ENCODE results near the gene SENP2.
A peak's percentile ranks its signal among the peaks of the same experiment; 100 is the strongest.
"Not testable (repeated sequence)": the region's sequence is repeated elsewhere in the genome, so short reads cannot be mapped to it uniquely, and the experiment has no call there.

Gene SENP2

DNA sequence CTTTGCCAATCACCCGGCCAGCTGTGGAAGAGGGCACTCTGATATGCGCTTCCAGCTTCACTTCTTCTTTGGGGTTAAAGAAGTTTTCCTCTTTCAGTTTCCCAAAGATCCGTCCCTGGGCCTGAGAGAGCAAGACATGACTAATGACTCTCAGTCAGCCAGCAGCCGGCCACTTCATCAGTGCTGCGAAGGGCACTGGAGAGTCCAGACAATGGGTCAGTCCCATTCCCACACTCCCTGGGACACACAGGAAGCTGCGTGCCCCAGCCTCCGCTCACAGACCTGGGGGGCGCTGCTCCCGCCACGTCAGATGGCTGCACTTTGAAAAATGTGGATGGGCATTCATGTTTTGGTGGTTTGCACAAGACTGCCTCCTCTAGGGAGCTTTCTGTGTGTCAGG is 63.3 kb downstream of the SENP2 start:
- no peak for DNase-seq

DNA sequence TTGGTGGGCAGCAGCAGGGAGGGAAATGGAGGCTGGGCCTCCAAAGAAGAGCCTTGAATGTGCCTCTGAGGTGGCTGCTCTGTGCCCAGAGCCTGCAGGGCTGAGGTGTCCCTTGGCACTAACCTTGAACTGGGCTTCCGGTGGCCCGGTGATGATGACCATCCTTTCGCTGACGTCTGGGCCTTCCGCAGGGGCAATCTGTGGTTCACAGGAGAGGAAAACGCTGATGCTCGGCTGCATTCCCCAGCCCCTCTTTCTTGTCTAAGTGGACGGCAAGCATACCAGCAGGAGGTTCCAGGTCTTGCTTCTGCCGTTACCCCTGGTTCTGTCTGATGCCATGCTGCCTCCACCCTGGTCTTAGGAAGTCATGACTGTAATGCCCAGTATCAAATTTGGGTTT is 65.9 kb downstream of the SENP2 start:
- no peak for DNase-seq

DNA sequence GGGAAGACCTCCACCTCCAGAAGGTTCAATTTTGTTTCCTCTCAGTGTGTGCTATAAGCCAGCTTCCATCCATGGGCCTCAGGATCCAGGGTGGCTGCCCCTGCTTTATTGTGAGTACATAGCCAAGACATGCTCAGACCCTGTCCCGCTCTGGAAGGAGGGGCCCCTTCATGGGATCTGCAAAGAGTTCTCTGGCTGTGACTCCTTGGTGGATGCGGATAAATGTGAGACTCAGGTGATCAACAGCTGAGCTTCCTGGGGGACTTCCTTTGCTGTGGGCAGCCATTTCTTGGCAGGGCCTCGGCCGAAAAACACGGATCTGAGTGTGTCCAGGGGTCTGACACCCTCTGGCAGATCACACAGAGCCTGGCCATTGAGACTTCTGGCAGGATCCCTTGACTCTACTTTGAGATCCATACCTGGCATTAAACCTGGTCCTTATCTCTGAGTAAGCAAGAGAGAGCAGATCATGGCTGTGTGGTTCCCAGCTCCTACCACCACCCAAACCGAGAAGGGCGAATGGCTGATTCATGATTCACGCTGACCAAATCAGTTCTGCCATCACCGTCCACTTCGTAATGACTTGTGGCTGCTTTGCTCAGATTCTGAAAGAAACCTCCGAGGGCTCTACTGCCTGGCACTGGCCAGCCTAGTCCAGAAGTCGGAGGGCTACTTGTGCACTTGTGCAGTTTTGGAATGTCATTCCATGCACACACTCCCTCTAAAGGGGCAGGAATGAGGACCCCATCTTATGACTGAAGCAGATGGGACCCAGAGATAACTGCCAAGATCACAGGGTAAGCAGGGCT is 68.1 kb downstream of the SENP2 start:
- DNase-seq = no peak

DNA sequence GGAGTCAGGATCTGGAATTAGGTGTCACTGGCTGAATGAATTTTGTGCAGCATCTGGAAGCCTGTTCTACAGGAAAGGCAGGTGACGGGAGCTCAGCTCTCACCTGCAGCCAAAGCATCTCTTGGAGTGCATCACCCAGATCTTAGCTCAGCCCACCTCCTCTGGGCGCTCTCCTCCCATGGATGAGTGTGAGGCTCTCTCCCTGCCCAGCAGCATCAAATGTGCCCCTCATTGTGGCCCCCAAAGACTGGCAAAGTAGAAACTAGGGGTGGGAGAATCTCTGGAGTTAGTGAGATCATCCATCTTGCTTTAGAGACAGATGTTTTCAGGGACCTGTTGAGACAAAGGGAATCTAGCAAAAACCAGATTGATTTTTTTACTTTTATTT is 68.7 kb downstream of the SENP2 start:
- no peak for DNase-seq

DNA sequence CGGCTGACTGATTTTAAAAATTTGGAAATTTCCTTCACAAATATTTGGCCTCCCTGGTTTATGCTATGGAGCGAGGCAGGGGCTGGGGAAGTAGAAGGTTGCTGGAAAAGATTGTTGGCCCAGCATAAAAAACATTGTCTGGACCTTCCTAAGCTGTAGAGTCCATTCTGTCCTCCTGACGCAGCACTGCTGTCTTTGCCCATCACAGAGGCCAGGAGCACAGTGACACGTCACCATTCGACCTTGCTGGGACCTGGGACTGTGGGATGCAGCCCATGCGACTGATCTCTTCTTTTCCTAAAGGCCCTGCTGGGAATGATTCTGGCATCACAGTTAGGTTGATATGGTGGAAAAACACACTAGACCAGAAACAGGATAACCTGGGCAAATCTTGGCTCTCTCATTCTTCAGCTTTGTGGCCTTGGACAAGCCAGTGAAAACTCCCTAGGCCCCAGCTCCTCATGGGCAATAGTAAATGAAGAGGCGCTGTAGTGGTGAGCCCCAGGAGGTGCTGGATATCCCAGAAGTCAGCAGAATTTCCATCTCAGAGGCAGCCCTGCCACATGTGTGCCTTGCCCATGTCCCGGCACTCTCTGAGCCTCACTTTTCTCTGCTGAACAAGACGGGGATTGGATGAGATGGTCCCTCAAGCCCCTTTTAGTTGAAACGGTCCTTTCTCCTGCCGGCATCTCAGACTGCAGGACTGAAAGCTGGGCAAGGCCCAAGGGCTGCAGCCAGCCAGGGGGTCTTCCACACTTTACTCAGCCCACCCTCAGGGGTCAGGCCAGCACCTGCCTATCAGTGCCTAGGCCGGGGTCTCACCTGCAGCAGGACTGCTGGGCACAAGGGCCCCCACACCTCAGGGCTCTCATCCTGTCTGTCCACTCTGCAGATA is 69.6 kb downstream of the SENP2 start:
- DNase-seq = no peak

DNA sequence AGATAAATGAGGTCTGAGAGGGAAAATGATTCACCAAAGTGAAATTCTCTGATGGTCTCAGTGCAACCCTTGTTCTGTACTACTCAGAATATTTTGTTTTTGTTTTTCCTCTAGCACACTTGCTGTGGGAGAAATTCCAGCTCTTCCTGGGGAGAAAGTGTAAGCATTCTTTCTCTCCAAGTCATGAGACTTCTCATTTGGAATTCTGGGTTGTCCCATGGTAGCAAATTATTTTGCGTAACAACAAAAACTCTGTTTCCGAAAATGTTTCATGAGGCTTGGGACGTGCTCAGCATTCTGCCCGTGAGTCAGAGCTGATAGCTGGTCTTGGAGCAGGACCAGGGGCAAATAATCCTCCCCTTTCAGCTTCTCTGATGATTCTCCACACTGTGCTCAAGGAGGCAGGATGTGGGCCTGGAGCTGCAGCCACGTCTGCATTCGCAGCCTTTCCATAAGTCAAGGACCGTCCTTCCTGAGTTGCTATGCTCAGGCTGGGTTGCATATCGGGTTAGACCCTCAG is 70.3 kb downstream of the SENP2 start:
- DNase-seq = no peak

DNA sequence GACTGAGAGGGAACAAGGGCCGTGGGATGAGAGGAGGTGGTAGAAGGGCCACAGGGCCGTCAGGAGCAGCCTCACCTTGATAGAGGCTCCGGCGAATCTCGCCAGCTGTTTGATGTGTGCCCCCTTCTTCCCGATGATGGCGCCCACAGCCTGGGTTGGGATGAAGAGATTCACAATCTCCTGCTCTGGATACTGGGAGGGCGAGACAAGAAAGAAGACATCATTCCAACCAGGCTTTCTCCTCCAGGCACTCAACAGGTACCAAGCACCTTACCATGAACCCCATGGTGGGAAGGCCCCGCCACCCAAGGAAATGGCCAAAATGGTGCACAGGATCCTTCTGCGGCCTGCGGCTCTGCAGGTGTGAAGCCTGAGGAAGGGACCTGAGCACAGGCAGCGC is 71.1 kb downstream of the SENP2 start:
- DNase-seq = no peak

DNA sequence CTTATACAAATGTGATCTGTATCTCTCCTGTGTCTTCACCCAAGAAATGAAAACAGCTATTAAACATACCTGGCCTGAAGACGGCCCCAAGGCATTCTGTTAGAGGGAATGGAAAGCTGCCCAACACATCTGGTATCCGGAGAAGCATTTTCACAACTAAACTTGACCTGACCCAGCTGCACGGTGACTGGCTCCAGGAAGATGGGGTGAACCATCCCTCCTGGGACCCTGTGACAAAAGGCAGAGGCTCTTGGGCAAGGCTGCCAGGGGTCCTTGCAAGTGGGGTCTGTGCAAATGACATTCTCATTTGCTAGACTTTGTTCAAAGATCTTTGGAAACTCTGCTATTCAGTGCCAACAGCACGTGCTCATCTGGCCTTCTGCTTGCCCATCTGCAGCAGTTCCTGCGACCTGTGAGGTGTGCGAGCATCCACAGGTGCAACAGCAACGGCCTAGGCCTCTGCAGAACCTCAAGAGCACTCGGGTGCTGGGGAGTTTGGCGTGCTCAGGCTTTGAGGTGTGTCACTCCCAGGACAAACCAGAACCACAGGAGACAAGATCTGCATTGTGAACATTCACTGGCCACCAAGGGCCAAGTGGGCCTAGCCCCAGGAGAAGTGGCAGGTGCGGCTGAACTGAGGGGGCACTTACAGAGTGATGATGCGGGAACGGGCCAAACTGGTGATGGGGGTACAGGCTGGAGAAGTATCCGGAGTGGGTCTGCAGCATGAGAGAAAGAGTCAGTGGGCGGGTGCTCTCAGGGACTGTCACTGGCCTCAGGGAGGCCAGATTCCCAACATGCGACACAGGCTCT is 71.8 kb downstream of the SENP2 start:
- DNase-seq = no peak

DNA sequence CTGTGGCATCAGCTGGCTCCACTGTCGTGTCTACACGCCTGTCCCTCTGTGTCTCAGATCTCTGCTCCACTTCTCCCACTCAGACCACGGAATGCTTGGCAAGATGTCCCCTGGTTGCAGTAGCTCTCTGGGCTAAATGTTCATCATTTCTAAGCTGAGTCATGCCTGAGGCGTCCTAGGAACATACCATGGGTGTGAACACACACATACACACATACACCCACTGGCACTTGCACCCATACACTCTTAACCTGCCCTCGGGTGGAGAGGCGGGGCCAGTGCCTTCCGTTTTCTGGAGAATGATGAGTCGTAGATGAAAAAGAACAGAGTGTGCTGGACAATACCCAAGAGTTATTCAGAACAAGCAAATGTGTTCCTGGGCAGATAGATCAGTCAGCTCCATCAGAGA is 72.4 kb downstream of the SENP2 start:
- no peak for DNase-seq

DNA sequence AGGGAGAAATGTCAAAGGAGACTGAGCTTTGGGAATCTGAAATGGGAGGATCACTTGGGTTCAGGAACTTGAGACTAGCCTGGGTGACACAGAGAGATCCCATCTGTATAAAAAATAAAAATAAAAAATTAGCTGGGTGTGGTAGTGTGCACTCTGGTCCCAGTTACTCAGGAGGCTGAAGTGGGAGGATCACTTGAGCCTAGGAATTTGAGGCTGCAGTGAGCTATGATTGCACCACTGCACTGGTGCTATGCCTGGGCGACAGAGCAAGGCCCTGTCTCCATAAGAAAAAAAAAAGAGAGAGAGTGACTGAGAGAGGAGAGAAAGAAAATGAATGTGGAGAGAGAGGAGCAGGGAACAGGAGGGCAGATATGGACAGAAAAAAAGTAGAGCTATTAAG is 72.8 kb downstream of the SENP2 start:
- DNase-seq = no peak

DNA sequence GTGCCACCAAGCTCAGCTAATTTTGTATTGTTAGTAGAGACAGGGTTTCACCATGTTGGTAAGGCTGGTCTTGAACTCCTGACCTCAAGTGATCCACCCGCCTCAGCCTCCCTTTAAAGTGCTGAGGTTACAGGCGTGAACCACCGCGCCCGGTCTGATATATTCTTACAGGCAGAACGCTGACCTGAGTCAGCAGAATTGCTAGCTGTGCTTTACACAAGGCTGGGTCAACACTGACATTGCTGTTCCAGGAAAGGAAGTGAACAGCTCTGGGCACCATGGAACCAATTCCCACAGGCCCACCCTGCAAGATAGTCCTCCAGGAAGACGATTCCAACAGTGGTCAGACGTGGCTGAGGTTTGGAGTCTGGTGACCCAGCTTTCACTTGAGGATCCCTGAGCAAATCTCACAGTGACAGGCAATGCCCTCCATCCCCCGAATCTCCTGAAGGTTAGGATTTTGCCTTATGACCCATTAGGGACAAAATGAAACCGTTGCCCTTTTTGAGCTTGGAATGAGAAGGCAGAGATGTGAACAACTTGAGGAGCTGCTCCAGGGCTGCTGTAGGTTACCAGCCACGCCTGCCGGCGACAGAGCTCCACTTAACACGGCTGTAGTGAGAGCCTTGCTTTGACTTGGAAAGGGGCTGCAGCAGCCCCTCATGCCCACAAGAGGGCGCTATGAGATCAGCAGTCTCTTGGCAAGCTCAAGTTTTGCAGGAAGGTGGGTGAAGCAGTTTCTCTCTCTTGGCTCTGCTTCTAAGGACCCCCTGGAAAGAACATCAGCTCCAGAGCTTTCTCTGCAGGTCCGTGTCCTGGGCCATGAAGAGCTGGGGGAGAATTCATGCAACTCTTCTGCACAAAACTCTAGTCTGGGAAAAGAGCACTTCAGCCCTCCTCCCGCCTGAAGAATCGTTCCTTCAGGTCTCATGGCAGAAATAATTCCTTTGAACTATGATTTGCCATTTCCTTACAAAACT is 74.1 kb downstream of the SENP2 start:
- peak; percentile 32 for DNase-seq

DNA sequence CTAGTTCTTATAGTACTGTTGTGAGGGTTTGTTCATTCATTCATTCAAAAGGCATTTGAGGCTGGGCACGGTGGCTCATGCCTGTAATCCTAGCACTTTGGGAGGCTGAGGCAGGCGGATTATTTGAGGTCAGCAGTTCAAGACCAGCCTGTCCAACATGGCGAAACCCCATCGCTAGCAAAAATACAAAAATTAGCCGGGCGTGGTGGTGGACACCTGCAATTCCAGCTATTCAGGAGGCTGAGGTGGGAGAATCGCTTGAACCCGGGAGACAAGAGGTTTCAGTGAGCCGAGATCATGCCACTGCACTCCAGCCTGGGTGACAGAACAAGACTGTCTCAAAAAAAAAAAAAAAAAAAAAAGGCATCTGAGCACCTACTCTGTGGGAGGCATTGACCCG is 75.2 kb downstream of the SENP2 start:
- DNase-seq = not testable (repeated sequence)

DNA sequence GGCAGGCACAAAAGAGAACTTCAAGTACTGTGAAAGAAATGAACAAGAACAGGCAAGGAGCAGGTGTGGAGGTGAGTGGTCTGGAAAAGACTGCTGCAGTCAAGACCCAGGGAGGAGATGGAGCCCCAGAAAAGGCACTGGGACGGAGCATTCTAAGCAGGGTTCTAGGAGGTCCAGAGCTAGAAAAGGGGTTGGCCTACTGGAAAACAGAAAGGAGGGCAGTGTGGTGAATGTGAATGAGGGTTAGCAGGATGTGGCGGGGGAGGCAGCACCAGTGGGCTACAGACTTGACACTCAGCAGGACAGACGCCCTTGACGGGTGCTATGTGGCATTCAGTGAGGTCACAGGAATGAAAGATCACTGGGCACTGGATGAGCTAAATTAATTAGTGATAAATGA is 75.7 kb downstream of the SENP2 start:
- no peak for DNase-seq

DNA sequence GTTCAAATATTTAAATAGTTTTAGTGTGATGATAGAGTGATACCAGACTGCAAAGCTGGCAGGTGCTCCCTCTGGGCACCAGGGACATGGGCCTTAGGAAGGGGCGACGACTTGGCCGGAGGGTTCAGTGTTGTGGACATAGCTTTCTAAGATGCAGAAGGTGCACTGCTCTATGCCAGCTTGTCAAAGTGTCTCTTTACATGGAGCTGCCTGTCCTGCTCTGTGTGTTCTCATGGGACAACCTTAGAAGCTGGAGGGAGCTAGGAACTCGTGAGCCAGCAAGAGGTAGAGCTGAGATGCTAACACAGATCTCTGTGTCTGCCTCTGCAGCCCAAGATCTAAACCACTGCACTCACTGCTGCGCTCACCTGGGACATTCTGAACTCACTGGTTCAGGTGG is 77.8 kb downstream of the SENP2 start:
- no peak for DNase-seq

DNA sequence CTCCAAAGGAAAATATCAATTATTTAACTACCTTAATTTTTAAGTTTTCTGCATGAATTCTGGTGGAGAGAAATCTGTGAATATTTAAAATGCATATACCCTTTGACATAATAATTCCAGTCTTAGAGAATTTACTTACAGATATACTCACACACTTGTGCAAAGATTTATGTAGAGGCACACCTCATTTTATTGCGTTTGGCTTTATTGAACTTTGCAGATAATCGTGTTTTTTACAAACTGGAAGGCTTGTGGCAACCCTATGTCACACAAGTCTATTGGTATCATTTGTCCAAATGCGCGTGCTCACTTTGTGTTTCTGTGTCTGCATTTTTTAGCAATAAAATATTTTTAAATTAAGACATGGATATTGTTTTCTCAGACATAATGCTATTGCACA is 81.5 kb downstream of the SENP2 start:
- no peak for DNase-seq

DNA sequence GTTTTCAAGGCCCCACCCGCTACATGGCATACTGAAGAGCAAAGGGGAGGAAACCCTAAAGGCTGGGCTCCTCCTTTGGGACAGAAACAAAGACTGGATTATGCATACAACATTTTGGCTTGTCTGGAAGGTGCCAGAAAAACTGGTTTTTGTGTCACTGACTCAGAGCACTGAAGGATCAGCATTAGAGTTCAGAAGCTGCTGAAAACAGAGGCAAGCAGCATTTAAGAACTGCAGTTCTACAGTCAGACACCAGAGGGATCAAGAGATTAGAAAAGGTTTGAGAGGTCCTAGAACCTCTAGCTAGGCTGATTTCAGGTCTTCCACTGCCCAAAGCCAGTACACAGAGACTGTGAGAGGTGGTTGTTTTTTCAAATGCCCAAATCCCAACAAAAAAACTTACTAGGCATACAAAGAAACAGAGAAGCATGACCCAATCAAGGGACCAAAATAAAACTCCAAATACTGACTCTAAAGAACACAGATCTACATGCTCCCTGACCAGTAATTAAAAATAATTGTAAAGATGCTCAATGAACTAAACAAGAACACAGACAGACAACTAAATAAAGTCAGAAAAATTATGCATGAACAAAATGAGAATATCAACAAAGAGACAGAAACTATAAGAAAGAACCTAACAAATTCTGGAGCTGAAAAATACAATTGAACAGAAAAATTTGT is 91.2 kb downstream of the SENP2 start:
- DNase-seq = peak; percentile 26

DNA sequence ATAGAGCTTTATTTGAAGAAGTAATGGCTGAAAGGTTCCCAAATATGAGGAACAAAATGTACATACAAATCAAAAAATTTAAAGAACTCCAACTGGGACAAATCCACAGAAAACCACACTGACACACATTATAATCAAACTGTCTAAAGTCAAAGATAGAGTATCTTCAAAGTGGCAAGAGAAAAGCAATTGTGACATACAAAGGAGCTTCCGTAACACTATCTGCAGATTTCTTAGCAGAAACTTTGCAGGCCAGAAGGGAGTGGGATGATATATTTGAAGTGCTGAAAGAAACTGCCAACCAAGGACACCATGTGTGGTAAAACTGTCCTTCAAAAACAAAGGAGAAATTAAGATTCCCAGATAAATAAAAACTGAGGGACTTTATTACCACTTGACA is 91.9 kb downstream of the SENP2 start:
- DNase-seq = no peak

DNA sequence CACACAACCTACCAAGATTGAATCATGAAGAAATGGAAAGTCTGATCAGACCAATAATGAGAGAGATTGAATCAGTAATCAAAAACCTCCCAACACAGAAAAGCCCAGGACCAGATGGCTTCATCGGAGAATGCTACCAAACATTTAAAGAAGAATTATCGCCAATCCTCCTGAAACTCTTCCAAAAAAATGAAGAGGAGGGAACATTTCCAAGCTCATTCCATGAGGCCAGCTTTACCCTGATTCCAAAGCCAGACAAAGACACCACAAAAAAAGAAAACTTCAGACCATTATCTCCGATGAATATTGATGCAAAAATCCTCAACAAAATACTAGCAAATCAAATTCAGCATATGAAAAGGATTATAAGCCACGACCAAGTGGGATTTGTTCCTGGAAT is 94.1 kb downstream of the SENP2 start:
- DNase-seq = no peak
